ENCODE results near the gene FAM20B. TPM values are rescaled to one million over a fixed set of nuclear protein-coding genes. Genes with fewer than 3 reads are reported as not detected.

FAM20B gene
- total and polyA plus RNA-seq, 2 donors (not counting 1 experiment from before 2014, with no cell fraction given) = 5.2 to 32.8 TPM

DNA sequence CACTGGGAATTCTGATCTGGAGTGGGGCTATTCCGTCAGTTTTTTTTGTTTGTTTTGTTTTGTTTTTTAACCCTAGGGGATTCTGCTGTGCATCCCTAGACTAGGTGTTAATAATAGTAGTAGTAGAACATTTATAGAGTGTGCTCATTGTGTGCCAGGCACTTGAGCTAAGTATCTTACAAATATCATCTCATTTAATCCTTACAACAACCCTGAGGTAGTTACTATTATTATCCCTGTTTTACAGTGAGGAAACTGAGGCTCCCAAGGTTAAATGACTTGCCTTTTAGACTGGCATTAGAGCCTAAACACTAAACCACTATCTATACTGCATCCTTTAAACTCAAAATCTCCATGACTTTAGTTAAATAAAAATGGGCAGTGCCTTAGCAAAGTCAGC is 78.3 kb downstream of the FAM20B start:
- Mint-ChIP-seq H3K27ac (no peak overlapping the region), H3K4me3 (no peak overlapping the region), H3K9me3 (ENCODE audit: insufficient read depth) (no peaks in the 10 kb centered on the region), H3K27me3 (no peaks in the 10 kb centered on the region), H3K4me1 (no peaks in the 10 kb centered on the region)
- intact Hi-C loops (cut with micrococcal nuclease) = no loop called here
- TF ChIP-seq, protein P1, sequence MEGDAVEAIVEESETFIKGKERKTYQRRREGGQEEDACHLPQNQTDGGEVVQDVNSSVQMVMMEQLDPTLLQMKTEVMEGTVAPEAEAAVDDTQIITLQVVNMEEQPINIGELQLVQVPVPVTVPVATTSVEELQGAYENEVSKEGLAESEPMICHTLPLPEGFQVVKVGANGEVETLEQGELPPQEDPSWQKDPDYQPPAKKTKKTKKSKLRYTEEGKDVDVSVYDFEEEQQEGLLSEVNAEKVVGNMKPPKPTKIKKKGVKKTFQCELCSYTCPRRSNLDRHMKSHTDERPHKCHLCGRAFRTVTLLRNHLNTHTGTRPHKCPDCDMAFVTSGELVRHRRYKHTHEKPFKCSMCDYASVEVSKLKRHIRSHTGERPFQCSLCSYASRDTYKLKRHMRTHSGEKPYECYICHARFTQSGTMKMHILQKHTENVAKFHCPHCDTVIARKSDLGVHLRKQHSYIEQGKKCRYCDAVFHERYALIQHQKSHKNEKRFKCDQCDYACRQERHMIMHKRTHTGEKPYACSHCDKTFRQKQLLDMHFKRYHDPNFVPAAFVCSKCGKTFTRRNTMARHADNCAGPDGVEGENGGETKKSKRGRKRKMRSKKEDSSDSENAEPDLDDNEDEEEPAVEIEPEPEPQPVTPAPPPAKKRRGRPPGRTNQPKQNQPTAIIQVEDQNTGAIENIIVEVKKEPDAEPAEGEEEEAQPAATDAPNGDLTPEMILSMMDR (IDR thresholded peaks at IDR 0.05) = no peak
- TF ChIP-seq EZH2 (IDR thresholded peaks at IDR 0.05; ENCODE audit: borderline replicate concordance, insufficient read depth, low read depth, low read length, poor library complexity, severe bottlenecking) = no peak
- Histone ChIP-seq H3K4me1 (ENCODE audit: control insufficient read depth in 2 of 2, insufficient read depth in 2 of 2, low read length in 2 of 2) (no peaks in the 10 kb centered on the region), H3K27me3 (replicated peaks in 1 of 4; ENCODE audit: control extremely low read depth in 1 of 4, control insufficient read depth in 3 of 4, insufficient read depth in 4 of 4, low read length in 3 of 4) (no peaks in the 10 kb centered on the region), H3K4me2 (replicated peaks; ENCODE audit: low read depth, low read length, poor library complexity, severe bottlenecking) (no peak overlapping the region), H4K20me1 (ENCODE audit: control insufficient read depth, insufficient read depth, low read length, poor library complexity, severe bottlenecking) (no peaks in the 10 kb centered on the region), H3K27ac (ENCODE audit: low read length in 2 of 2) (no peak overlapping the region), H3K9me3 (ENCODE audit: control extremely low read depth in 1 of 3, control insufficient read depth in 2 of 3, insufficient read depth in 1 of 3, low read length in 2 of 3) (no peaks in the 10 kb centered on the region), H3K36me3 (replicated peaks in 1 of 2; ENCODE audit: control extremely low read depth in 1 of 2, control insufficient read depth in 1 of 2, extremely low read depth in 1 of 2, insufficient read depth in 2 of 2, low read length in 1 of 2) (peaks cover 0 to 22% of the 10 kb centered on the region in 2 experiments), H3K9ac (ENCODE audit: low read length) (no peak overlapping the region), H3K4me3 (ENCODE audit: control extremely low read depth in 1 of 5, extremely low read depth in 1 of 5, insufficient read depth in 1 of 5, low read depth in 2 of 5, low read length in 4 of 5) (no peak overlapping the region), H3K79me2 (ENCODE audit: control insufficient read depth, insufficient read depth, low read length) (no peaks in the 10 kb centered on the region), H2AFZ (ENCODE audit: insufficient read depth, low read depth, low read length, poor library complexity, severe bottlenecking) (no peak overlapping the region)
- ATAC-seq (ENCODE audit: low read depth) = no peak
- ChIA-PET POLR2A (no interaction called here), CTCF (no interaction called here)
- no peak for DNase-seq
- no CpG with 5 or more reads among the region's 1 CpG for WGBS (ENCODE audit: insufficient coverage)

DNA sequence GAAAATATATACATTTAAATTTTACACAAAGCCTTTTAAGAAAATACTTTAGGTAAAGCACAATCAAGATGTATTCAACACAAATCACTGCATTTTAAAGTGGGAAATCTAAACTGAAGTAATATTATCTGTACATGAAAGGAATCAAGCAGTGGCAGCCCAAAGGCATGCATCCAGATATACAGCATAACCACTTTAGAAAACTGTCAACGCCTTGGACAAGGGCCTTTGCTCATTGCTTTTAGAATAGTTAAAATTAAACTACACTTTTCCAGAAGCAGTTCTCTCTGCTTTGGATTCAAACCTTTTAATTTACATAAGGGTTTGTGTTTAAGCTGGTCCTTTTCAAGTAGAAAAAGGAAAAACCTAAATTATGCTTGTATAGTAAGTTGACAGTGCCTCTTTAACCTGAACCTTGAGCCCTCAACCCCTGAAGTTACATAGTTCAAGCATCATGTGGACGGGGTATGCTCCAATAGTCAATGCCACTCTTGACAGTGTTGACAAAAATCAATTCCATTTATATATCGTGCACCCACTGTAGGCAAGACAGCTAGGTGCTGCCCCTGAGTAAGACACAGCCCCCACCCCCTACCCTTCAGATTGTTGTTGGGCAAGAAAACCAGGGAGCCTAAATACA is 79.0 kb downstream of the FAM20B start:
- no peaks in the 10 kb centered on the region for H4K20me1 ChIP-seq (ENCODE audit: control insufficient read depth, insufficient read depth, low read length, poor library complexity, severe bottlenecking)
- no peak overlapping the region for H3K4me2 ChIP-seq (replicated peaks; ENCODE audit: low read depth, low read length, poor library complexity, severe bottlenecking)
- no peak overlapping the region for H3K4me3 ChIP-seq (ENCODE audit: control extremely low read depth in 1 of 5, extremely low read depth in 1 of 5, insufficient read depth in 1 of 5, low read depth in 2 of 5, low read length in 4 of 5)
- H3K27ac ChIP-seq (ENCODE audit: low read length in 2 of 2) = no peak overlapping the region
- no peak overlapping the region for H3K9ac ChIP-seq (ENCODE audit: low read length)
- H3K79me2 ChIP-seq (ENCODE audit: control insufficient read depth, insufficient read depth, low read length) = no peaks in the 10 kb centered on the region
- H3K9me3 ChIP-seq (ENCODE audit: control extremely low read depth in 1 of 3, control insufficient read depth in 2 of 3, insufficient read depth in 1 of 3, low read length in 2 of 3) = no peaks in the 10 kb centered on the region
- no peak for DNase-seq
- ChIA-PET POLR2A (no interaction called here), CTCF (interaction anchor here (1.5 to 1.6 kb wide), 2 partner anchors 16 to 24 kb away, joined by 6 read pairs; no protein-coding TSS in a partner anchor)
- peaks cover 0 to 27% of the 10 kb centered on the region in 2 experiments for H3K36me3 ChIP-seq (replicated peaks in 1 of 2; ENCODE audit: control extremely low read depth in 1 of 2, control insufficient read depth in 1 of 2, extremely low read depth in 1 of 2, insufficient read depth in 2 of 2, low read length in 1 of 2)
- H3K4me1 ChIP-seq (ENCODE audit: control insufficient read depth in 2 of 2, insufficient read depth in 2 of 2, low read length in 2 of 2) = no peaks in the 10 kb centered on the region
- ATAC-seq (ENCODE audit: low read depth) = no peak
- intact Hi-C loops (cut with micrococcal nuclease) = no loop called here
- Mint-ChIP-seq H3K4me1 (no peaks in the 10 kb centered on the region), H3K27me3 (no peaks in the 10 kb centered on the region), H3K27ac (no peak overlapping the region), H3K9me3 (ENCODE audit: insufficient read depth) (no peaks in the 10 kb centered on the region), H3K4me3 (no peak overlapping the region)
- H2AFZ ChIP-seq (ENCODE audit: insufficient read depth, low read depth, low read length, poor library complexity, severe bottlenecking) = no peak overlapping the region
- H3K27me3 ChIP-seq (replicated peaks in 1 of 4; ENCODE audit: control extremely low read depth in 1 of 4, control insufficient read depth in 3 of 4, insufficient read depth in 4 of 4, low read length in 3 of 4) = no peaks in the 10 kb centered on the region
- 100% methylated on average over 2 of the region's 3 CpGs for WGBS (ENCODE audit: insufficient coverage)
- no peak for TF ChIP-seq EZH2 (IDR thresholded peaks at IDR 0.05; ENCODE audit: borderline replicate concordance, insufficient read depth, low read depth, low read length, poor library complexity, severe bottlenecking)
- TF ChIP-seq, protein P1 (IDR thresholded peaks at IDR 0.05) = no peak

Measured in B cell (primary cell).